Epithelial cell of esophagus (primary cell): ENCODE data around the gene MRAP2.

Experiments used
- DNase-seq: peaks from one replicate; pipeline ENCODE4 v3.0.0; 2010; ENCODE audit warnings: low read depth
- H3K4me3 ChIP-seq: 2 replicates; pipeline ENCODE4 v1.5.1; 2011; ENCODE audit warnings: mild to moderate bottlenecking, low read length, control low read depth
- TF ChIP-seq, protein P1 (sequence below): IDR thresholded peaks from 2 replicates; pipeline ENCODE4 v1.5.1; 2011; ENCODE audit warnings: low read depth, mild to moderate bottlenecking, low read length, control low read depth, inconsistent platforms; ENCODE audit not compliant: insufficient read depth; ENCODE audit errors: missing control alignments

MRAP2 gene

GRCh38 chr6:84017709-84018452 lies 15.7 kb upstream of the MRAP2 start:
- TF ChIP-seq, protein P1, sequence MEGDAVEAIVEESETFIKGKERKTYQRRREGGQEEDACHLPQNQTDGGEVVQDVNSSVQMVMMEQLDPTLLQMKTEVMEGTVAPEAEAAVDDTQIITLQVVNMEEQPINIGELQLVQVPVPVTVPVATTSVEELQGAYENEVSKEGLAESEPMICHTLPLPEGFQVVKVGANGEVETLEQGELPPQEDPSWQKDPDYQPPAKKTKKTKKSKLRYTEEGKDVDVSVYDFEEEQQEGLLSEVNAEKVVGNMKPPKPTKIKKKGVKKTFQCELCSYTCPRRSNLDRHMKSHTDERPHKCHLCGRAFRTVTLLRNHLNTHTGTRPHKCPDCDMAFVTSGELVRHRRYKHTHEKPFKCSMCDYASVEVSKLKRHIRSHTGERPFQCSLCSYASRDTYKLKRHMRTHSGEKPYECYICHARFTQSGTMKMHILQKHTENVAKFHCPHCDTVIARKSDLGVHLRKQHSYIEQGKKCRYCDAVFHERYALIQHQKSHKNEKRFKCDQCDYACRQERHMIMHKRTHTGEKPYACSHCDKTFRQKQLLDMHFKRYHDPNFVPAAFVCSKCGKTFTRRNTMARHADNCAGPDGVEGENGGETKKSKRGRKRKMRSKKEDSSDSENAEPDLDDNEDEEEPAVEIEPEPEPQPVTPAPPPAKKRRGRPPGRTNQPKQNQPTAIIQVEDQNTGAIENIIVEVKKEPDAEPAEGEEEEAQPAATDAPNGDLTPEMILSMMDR = no peak
- H3K4me3 ChIP-seq = no peak overlapping the region
- DNase-seq = no peak

- H3K4me3 ChIP-seq = no peak overlapping the region
- peak; percentile 68 for DNase-seq
- TF ChIP-seq, protein P1 = no peak
Observed at GRCh38 chr6:84018453-84019061, 15.0 kb upstream of the MRAP2 start.

DNA sequence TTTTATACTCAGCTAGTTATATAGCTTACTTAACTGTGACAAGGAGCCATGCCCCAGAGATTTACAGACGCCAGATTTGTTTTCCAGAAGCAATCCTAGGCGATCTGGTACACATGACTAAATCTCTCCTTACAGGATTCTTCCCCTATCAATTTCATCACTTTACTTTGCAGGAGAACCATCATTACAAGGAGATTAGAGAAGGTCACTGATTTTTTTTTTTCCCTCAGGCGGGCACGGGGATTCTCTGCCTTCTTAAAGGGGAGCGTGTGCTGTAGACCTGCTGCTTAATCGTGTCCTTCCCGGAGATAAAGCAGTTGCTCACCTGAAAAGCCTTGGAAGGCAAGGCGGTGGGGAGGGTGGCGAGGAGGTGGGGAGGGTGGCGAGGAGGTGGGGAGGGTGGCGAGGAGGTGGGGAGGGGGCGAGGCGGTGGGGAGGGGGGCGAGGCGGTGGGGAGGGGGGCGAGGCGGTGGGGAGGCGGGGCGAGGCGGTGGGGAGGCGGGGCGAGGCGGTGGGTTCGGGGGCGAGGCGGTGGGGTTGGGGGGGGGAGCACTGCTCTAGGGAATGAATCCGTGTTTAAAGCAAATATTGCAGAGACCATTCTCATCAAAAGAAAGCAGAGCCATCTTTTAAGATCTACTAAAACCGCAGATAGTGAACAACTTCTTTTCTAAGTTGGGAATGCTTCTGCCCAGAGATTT lies 14.3 kb upstream of the MRAP2 start:
- TF ChIP-seq, protein P1 = no peak

GRCh38 chr6:84019842-84020211 lies 13.7 kb upstream of the MRAP2 start:
- TF ChIP-seq, protein P1 = no peak
- H3K4me3 ChIP-seq = no peak overlapping the region
- no peak for DNase-seq

More for the DNA sequence above, 14.3 kb upstream of the MRAP2 start:
- no peak for DNase-seq
- no peak overlapping the region for H3K4me3 ChIP-seq

- no peak overlapping the region for H3K4me3 ChIP-seq
- DNase-seq = no peak
- TF ChIP-seq, protein P1 = no peak
Observed at GRCh38 chr6:84021625-84022024, 11.9 kb upstream of the MRAP2 start.

DNA sequence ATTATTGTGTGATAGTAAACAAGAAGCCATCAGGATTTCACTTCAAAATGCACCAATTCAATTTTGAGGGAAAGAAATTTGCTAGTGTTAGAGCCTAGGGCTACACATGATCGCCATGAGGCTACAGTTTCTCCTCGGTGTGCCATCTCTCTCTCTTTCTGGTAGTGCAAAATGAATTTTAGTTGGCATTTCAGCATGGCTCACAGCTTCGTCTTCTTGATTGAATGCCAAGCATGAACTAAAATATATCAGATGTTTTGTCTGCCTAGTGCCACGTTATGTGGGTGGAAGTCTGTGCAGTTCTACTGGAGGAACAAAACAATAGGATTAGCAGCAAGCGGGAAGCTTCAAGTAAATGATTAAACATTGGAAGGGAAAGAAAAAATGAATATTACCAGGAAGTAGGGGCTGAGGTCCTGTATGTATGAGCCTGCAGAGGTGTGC lies 6.8 kb upstream of the MRAP2 start:
- no peak overlapping the region for H3K4me3 ChIP-seq
- DNase-seq = peak; percentile 24
- TF ChIP-seq, protein P1 = no peak
